OCI-LY1 (cell line): ENCODE data around the gene PLCG2.

Experiments
- CTCF ChIP-seq: fragments of 200-600 bp; sonication (generic), shearing (Covaris generic); IDR thresholded peaks from 2 replicates; pipeline ENCODE4 v1.5.1; 2017; ENCODE audit warnings: mild to moderate bottlenecking, antibody characterized with exemption, low read length, moderate library complexity, mixed read lengths
- EZH2 ChIP-seq: fragments of 200-600 bp; sonication (generic), shearing (Covaris generic); IDR thresholded peaks from 2 replicates; pipeline ENCODE4 v1.8.0; 2017; ENCODE audit warnings: borderline replicate concordance, mixed run types, mild to moderate bottlenecking, antibody characterized with exemption, low read length, moderate library complexity, mixed read lengths

GRCh38 chr16:81946206-81946605 is 167.1 kb downstream of the PLCG2 start:
- no peak for TF ChIP-seq CTCF
- TF ChIP-seq EZH2: no peak
